Measurements from ENCODE around the gene COA3.

DNA sequence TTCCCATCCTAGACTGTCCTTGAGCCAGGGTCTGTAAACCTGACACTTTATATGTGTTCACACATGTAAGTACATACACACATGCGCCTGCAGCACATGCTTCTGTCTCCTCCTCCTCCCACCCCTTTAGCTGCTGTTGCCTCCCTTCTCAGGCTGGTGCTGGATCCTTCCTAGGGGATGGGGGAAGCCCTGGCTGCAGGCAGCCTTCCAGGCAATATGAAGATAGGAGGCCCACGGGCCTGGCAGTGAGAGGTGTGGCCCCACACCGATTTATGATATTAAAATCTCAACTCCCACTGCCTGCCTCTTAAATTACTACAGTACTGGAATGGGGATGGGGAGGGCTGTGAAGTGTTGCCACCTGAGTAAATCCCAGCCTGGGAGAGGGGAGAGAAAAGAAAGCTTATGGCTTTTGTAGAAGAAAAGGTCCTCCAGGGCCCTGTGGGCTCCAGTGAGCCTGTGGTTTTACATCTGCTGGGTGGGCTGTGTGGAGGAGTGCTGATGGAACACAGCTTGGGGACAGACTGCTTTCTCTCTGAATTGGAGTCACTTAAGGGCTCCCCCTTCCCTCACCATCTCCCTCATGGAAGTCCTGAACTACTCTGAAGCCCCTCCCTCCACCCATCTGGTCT, 19.1 kb downstream of the COA3 start:
- no peak for TF ChIP-seq POLR2AphosphoS5 (IDR thresholded peaks at IDR 0.05; ENCODE audit: low read depth, low read length)
- TF ChIP-seq, protein P1, sequence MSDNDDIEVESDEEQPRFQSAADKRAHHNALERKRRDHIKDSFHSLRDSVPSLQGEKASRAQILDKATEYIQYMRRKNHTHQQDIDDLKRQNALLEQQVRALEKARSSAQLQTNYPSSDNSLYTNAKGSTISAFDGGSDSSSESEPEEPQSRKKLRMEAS (IDR thresholded peaks at IDR 0.05; ENCODE audit: low read depth): no peak
- TF ChIP-seq, protein P2, sequence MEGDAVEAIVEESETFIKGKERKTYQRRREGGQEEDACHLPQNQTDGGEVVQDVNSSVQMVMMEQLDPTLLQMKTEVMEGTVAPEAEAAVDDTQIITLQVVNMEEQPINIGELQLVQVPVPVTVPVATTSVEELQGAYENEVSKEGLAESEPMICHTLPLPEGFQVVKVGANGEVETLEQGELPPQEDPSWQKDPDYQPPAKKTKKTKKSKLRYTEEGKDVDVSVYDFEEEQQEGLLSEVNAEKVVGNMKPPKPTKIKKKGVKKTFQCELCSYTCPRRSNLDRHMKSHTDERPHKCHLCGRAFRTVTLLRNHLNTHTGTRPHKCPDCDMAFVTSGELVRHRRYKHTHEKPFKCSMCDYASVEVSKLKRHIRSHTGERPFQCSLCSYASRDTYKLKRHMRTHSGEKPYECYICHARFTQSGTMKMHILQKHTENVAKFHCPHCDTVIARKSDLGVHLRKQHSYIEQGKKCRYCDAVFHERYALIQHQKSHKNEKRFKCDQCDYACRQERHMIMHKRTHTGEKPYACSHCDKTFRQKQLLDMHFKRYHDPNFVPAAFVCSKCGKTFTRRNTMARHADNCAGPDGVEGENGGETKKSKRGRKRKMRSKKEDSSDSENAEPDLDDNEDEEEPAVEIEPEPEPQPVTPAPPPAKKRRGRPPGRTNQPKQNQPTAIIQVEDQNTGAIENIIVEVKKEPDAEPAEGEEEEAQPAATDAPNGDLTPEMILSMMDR (IDR thresholded peaks at IDR 0.05): no peak

All from SK-N-SH (cell line).